Panc1 (cell line): ENCODE results near the gene ELK3. TPM values are rescaled to one million over a fixed set of nuclear protein-coding genes. Genes with fewer than 3 reads are reported as not detected.

Experiments
- ATAC-seq: fragments of 200-7000 bp; cut with Tn5 transposase; 2 replicates; pipeline ENCODE4 v1.9.1; 2020; ENCODE audit warnings: mild to moderate bottlenecking, moderate library complexity
- BruUV-seq: library from RNA; stranded (reverse); fragments of 400-500 nt; replicated peaks from 2 replicates; lab custom pipeline; 2021; lab: Mats Ljungman, UMichigan
- CTCF ChIA-PET: fragments of 300-600 bp; sonication (Branson Sonifier 250); formaldehyde crosslinking; loops from one replicate; lab custom pipeline; 2022; ENCODE audit warnings: antibody characterized with exemption; lab: Charles Lee
- POLR2A ChIA-PET: fragments of 300-600 bp; sonication (Branson Sonifier 250); formaldehyde crosslinking; loops from one replicate; lab custom pipeline; 2022; ENCODE audit warnings: antibody characterized with exemption; lab: Charles Lee
- DNase-seq: peaks from one replicate; pipeline ENCODE4 v3.0.0-alpha.2; 2010; ENCODE audit warnings: low read depth, low spot score
- H3K27ac ChIP-seq: 2 replicates; pipeline ENCODE4 v1.5.1; 2011; ENCODE audit warnings: mild to moderate bottlenecking, low read length, inconsistent platforms
- H3K27me3 ChIP-seq: fragments of 200-500 bp; sonication (Bioruptor generic); 2 replicates; pipeline ENCODE4 v1.6.0; 2014; ENCODE audit warnings: low read length, inconsistent platforms; ENCODE audit not compliant: control insufficient read depth, insufficient read depth
- H3K36me3 ChIP-seq: fragments of 200-500 bp; sonication (Bioruptor generic); 2 replicates; pipeline ENCODE4 v1.5.1; 2014; ENCODE audit warnings: inconsistent platforms, mild to moderate bottlenecking, low read length, moderate library complexity; ENCODE audit not compliant: control insufficient read depth, insufficient read depth
- H3K4me1 ChIP-seq: 2 replicates; pipeline ENCODE4 v1.5.1; 2011; ENCODE audit warnings: inconsistent platforms, mild to moderate bottlenecking, low read length, moderate library complexity; ENCODE audit not compliant: control insufficient read depth, insufficient read depth
- H3K4me3 ChIP-seq, 2 experiments: 2 replicates each; pipeline ENCODE4 v1.5.1; 2011 to 2012; ENCODE audit warnings: low read depth in 2 of 2, low read length in 2 of 2, mild to moderate bottlenecking in 2 of 2, inconsistent platforms in 1 of 2, moderate library complexity in 1 of 2
- H3K9me3 ChIP-seq: fragments of 200-500 bp; sonication (Bioruptor generic); 2 replicates; pipeline ENCODE4 v1.5.1; 2014; ENCODE audit warnings: low read depth, mild to moderate bottlenecking, inconsistent platforms, low read length, moderate library complexity; ENCODE audit not compliant: control insufficient read depth, insufficient read depth
- CTCF ChIP-seq: fragments of 450-650 bp; IDR thresholded peaks from 2 replicates; pipeline ENCODE4 v1.5.1; 2017; ENCODE audit warnings: mild to moderate bottlenecking
- POLR2AphosphoS5 ChIP-seq: IDR thresholded peaks from 2 replicates; pipeline ENCODE4 v1.6.1; 2012; ENCODE audit warnings: mild to moderate bottlenecking, low read depth, low read length, moderate library complexity
- REST ChIP-seq, 2 experiments: IDR thresholded peaks; 2 replicates each; pipeline ENCODE4 v1.6.1; 2011 to 2012; ENCODE audit warnings: low read depth in 2 of 2, control low read depth in 1 of 2, low read length in 1 of 2, mild to moderate bottlenecking in 1 of 2, moderate library complexity in 1 of 2; ENCODE audit not compliant: insufficient read depth in 1 of 2
- SIN3A ChIP-seq: IDR thresholded peaks from 2 replicates; pipeline ENCODE4 v1.6.1; 2012; ENCODE audit warnings: low read depth, mild to moderate bottlenecking, low read length, moderate library complexity, borderline replicate concordance; ENCODE audit not compliant: insufficient read depth
- TCF7L2 ChIP-seq: IDR thresholded peaks from 2 replicates; pipeline ENCODE4 v1.6.1; 2011; ENCODE audit warnings: mild to moderate bottlenecking, low read depth, low read length, inconsistent platforms
- in situ Hi-C: cut with HindIII; loops from 2 replicates; pipeline ENCODE4 v1.10.0; 2016; ENCODE audit warnings: low sequenced_read_pairs, low pct_unique_long_range_greater_than_20kb
- intact Hi-C: fragments of 100-400 bp; cut with micrococcal nuclease; formaldehyde crosslinking; loops from one replicate; pipeline ENCODE4 v1.10.0; 2022; ENCODE audit not compliant: unreplicated experiment
- total RNA-seq: library from RNA; stranded (reverse); gene quantifications from one replicate; pipeline ENCODE4 v1.2.1, GENCODE V29; 2021; ENCODE audit not compliant: unreplicated experiment

The ELK3 gene
- total RNA-seq, 1 experiment from 2014 or later: 25.1 TPM

GRCh38 chr12:96185914-96186313 is 8.3 kb upstream of the ELK3 start:
- no peak for TF ChIP-seq SIN3A
- TF ChIP-seq REST (IDR thresholded peaks at IDR 0.05; ENCODE audit: insufficient read depth in 1 of 2, low read depth in 2 of 2, low read length in 1 of 2): no peak
- no peak for TF ChIP-seq CTCF
- TF ChIP-seq POLR2AphosphoS5: no peak
- TF ChIP-seq TCF7L2: no peak
- Histone ChIP-seq H3K9me3 (no peaks in the 10 kb centered on the region), H3K27me3 (no peaks in the 10 kb centered on the region), H3K4me1 (no peaks in the 10 kb centered on the region), H3K27ac (no peak overlapping the region), H3K36me3 (no peaks in the 10 kb centered on the region), H3K4me3 (no peak overlapping the region)
- ATAC-seq (no peak), DNase-seq (no peak)
- ChIA-PET CTCF (no interaction called here), POLR2A (no interaction called here)
- intact Hi-C loops (no loop called here), in situ Hi-C loops (no loop called here)
- BruUV-seq: no TSS peak

- Histone ChIP-seq H3K27me3 (no peaks in the 10 kb centered on the region), H3K36me3 (no peaks in the 10 kb centered on the region), H3K4me1 (no peaks in the 10 kb centered on the region), H3K27ac (no peak overlapping the region), H3K9me3 (no peaks in the 10 kb centered on the region), H3K4me3 (no peak overlapping the region)
- TF ChIP-seq POLR2AphosphoS5 (no peak), SIN3A (no peak), REST (IDR thresholded peaks at IDR 0.05; ENCODE audit: insufficient read depth in 1 of 2, low read depth in 2 of 2, low read length in 1 of 2) (no peak), TCF7L2 (no peak), CTCF (no peak)
- CTCF ChIA-PET: no interaction called here
- POLR2A ChIA-PET: no interaction called here
- intact Hi-C loops: no loop called here
- in situ Hi-C loops: no loop called here
- no TSS peak for BruUV-seq
- DNase-seq (no peak), ATAC-seq (no peak)
These were observed 7.4 kb upstream of the ELK3 start for GRCh38 chr12:96186607-96187301.
